ENCODE data around the gene FAM135A.

DNA sequence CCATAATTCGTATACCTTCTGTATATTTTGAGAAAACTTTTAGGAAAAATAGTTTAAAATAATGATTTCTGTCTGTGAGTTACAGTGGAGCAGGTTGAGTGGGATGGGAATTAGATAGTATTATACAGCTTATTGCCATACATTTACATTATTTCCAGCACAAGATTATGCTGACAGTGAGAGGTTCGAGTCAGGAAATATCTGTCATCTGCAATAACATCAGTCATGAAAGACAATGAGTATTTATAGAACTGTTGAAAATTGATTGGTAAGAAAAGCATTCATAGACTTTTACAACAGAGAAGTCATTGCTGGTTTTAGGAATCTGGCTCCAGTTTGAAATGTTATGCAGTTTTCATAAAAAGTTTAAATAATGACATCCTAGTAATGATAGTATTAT lies 45.9 kb downstream of the FAM135A start:
- TF ChIP-seq, protein P1, sequence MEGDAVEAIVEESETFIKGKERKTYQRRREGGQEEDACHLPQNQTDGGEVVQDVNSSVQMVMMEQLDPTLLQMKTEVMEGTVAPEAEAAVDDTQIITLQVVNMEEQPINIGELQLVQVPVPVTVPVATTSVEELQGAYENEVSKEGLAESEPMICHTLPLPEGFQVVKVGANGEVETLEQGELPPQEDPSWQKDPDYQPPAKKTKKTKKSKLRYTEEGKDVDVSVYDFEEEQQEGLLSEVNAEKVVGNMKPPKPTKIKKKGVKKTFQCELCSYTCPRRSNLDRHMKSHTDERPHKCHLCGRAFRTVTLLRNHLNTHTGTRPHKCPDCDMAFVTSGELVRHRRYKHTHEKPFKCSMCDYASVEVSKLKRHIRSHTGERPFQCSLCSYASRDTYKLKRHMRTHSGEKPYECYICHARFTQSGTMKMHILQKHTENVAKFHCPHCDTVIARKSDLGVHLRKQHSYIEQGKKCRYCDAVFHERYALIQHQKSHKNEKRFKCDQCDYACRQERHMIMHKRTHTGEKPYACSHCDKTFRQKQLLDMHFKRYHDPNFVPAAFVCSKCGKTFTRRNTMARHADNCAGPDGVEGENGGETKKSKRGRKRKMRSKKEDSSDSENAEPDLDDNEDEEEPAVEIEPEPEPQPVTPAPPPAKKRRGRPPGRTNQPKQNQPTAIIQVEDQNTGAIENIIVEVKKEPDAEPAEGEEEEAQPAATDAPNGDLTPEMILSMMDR (conservative IDR thresholded peaks at IDR 0.05; ENCODE audit: low read depth, low read length) = no peak
- TF ChIP-seq EZH2 (IDR thresholded peaks at IDR 0.05; ENCODE audit: borderline replicate concordance, low read depth, low read length, poor library complexity, severe bottlenecking) = no peak
